Body of pancreas (tissue), 4 donors: Measurements from ENCODE around the gene NTRK2. TPM values are rescaled to one million over a fixed set of nuclear protein-coding genes. Genes with fewer than 3 reads are reported as not detected.

Experiments used
- ATAC-seq: fragments of 150-250 bp; one replicate; pipeline ENCODE4 v1.9.1; 2016
- DNase-seq, 4 donors: peaks; one replicate each; pipeline ENCODE4 v3.0.0-alpha.2; 2019
- H3K27ac ChIP-seq, 4 donors: fragments of 200-600 bp; sonication (generic); 1 replicate in 3 of 4; 2 replicates in 1 of 4; pipeline versions ENCODE4 v1.5.1 to v1.6.1; 2016 to 2019; ENCODE audit warnings: mild to moderate bottlenecking in 1 of 4, mixed read lengths in 1 of 4, moderate library complexity in 1 of 4
- H3K27me3 ChIP-seq, 2 donors: fragments of 200-600 bp; sonication (generic); one replicate each; pipeline ENCODE4 v1.6.0; 2016; ENCODE audit warnings: mild to moderate bottlenecking in 1 of 2
- H3K36me3 ChIP-seq, 2 donors: fragments of 200-600 bp; sonication (generic); replicated peaks in 1 of 2; 2 replicates each; pipeline ENCODE4 v1.5.1; 2016; ENCODE audit warnings: low read depth in 2 of 2; ENCODE audit not compliant: insufficient read depth in 1 of 2
- H3K4me1 ChIP-seq: fragments of 200-600 bp; sonication (generic); one replicate; pipeline ENCODE4 v1.6.0; 2016
- H3K4me3 ChIP-seq, 2 donors: fragments of 200-600 bp; sonication (generic); 1 replicate in 1 of 2; 2 replicates in 1 of 2; pipeline ENCODE4 v1.5.1; 2016 to 2019
- H3K9me3 ChIP-seq, 3 donors: fragments of 200-600 bp; sonication (generic); 1 replicate in 2 of 3; 2 replicates in 1 of 3; pipeline ENCODE4 v1.5.1; 2016
- POLR2A ChIP-seq, 3 donors: fragments of 450-650 bp; IDR thresholded peaks; one replicate each; pipeline ENCODE4 v1.6.1; 2016; ENCODE audit warnings: antibody characterized with exemption in 3 of 3, mild to moderate bottlenecking in 2 of 3
- WGBS, 2 donors: methylation state at CpG; one replicate each; pipeline ENCODE4 v1.1.5; 2017; 5-methylcytosine and 5-hydroxymethylcytosine counted together
- intact Hi-C: fragments of 100-400 bp; cut with DNase I; formaldehyde crosslinking; loops from one replicate; pipeline ENCODE4 v1.15.1; 2023
- total RNA-seq, 2 donors: library from RNA; depleted of rRNA; stranded (reverse); fragments of >200 nt; gene quantifications; one replicate each; pipeline ENCODE4 v1.1.0, GENCODE V29; 2016
- TF ChIP-seq, protein P1 (sequence below), 7 experiments: fragments of 450-650 bp in 4 of 7; fragments of 200-600 bp in 3 of 7; sonication (generic) in 3 of 7; IDR thresholded peaks; one replicate each; pipeline ENCODE4 v1.5.1; 2016 to 2019; ENCODE audit warnings: antibody characterized with exemption in 7 of 7

Gene NTRK2
- total RNA-seq, 2 donors from 2014 or later = 20.5 to 37.9 TPM

DNA sequence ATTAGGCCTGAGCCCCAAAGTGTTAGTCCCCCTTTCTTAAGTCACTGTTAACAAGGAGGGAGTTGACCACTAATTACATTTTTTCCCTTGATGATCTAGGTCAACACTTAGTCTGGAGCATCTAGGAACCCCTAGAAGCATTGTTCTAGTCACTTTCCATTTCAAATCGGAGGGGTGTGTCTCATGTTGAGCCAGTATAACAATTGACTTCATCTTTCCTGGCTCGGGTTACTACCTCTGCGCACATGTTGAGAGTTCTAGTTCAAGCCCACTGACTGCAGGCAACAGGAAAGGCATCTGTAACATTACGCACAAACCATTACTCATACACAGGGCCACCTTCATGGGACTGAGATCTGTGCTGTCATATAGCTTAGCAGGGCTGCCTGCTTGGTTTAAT, 164.9 kb downstream of the NTRK2 start:
- H3K4me3 ChIP-seq = no peak overlapping the region
- H3K36me3 ChIP-seq = no peaks in the 10 kb centered on the region
- intact Hi-C loops = no loop called here
- WGBS, 2 donors = 67 to 79% methylated on average over 4 of the region's 4 CpGs
- no peak for DNase-seq
- no peaks in the 10 kb centered on the region for H3K27me3 ChIP-seq
- no peak for ATAC-seq
- H3K4me1 ChIP-seq = no peaks in the 10 kb centered on the region
- no peak for TF ChIP-seq POLR2A (IDR thresholded peaks at IDR 0.05)
- TF ChIP-seq, protein P1, sequence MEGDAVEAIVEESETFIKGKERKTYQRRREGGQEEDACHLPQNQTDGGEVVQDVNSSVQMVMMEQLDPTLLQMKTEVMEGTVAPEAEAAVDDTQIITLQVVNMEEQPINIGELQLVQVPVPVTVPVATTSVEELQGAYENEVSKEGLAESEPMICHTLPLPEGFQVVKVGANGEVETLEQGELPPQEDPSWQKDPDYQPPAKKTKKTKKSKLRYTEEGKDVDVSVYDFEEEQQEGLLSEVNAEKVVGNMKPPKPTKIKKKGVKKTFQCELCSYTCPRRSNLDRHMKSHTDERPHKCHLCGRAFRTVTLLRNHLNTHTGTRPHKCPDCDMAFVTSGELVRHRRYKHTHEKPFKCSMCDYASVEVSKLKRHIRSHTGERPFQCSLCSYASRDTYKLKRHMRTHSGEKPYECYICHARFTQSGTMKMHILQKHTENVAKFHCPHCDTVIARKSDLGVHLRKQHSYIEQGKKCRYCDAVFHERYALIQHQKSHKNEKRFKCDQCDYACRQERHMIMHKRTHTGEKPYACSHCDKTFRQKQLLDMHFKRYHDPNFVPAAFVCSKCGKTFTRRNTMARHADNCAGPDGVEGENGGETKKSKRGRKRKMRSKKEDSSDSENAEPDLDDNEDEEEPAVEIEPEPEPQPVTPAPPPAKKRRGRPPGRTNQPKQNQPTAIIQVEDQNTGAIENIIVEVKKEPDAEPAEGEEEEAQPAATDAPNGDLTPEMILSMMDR (IDR thresholded peaks at IDR 0.05) = no peak
- H3K27ac ChIP-seq = no peak overlapping the region
- no peaks in the 10 kb centered on the region for H3K9me3 ChIP-seq

DNA sequence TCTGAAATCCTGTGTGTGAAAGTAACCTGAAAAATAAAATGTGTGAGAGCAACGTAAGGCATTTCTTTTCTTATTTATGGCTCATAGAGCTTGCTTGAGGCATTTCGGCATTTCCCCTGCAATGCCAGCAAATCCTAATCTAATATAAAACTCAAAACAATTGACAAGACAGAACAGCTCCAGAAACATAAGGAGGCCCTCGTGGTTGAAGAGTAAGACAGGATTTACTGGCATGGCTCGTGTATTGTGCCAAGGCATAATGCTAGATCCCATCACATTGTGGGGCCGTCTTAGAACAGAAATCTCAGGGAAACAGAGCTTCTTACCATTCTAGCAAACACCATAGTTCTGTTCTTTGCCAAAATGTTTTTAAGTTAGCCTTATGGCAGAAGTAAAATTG, 166.2 kb downstream of the NTRK2 start:
- WGBS, 2 donors = 53 to 60% methylated on average over 5 of the region's 5 CpGs
- DNase-seq (no peak), ATAC-seq (no peak)
- intact Hi-C loops = no loop called here
- Histone ChIP-seq H3K36me3 (no peaks in the 10 kb centered on the region), H3K4me1 (no peaks in the 10 kb centered on the region), H3K27me3 (no peaks in the 10 kb centered on the region), H3K9me3 (no peaks in the 10 kb centered on the region), H3K27ac (no peak overlapping the region), H3K4me3 (no peak overlapping the region)
- TF ChIP-seq, protein P1 (IDR thresholded peaks at IDR 0.05) = no peak
- TF ChIP-seq POLR2A (IDR thresholded peaks at IDR 0.05) = no peak

DNA sequence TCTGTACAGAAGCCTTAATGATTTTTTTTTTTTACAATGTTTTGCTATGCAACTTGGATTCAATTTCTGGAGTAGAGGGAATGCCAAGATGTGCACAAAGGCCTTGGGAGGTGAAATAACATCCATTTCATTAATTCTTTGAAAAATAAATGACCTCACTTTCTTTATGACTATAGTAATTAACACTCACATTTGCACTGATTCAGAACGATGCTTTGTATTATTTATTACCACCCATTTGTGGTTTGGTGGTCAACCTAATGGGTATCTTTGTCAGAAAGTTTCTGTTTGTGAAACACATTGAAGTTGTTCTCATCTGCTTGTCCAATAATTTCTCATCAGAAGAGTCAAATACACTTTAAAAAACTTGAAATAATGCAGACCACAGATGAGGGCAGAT, 169.3 kb downstream of the NTRK2 start:
- H3K4me1 ChIP-seq = no peaks in the 10 kb centered on the region
- DNase-seq (no peak), ATAC-seq (no peak)
- H3K27ac ChIP-seq = no peak overlapping the region
- no peak for TF ChIP-seq POLR2A (IDR thresholded peaks at IDR 0.05)
- TF ChIP-seq, protein P1 (IDR thresholded peaks at IDR 0.05) = no peak
- H3K36me3 ChIP-seq = no peaks in the 10 kb centered on the region
- intact Hi-C loops = no loop called here
- 41 to 53% methylated on average over 1 of the region's 1 CpG for WGBS, 2 donors
- H3K4me3 ChIP-seq = no peak overlapping the region
- no peaks in the 10 kb centered on the region for H3K9me3 ChIP-seq
- H3K27me3 ChIP-seq = no peaks in the 10 kb centered on the region

DNA sequence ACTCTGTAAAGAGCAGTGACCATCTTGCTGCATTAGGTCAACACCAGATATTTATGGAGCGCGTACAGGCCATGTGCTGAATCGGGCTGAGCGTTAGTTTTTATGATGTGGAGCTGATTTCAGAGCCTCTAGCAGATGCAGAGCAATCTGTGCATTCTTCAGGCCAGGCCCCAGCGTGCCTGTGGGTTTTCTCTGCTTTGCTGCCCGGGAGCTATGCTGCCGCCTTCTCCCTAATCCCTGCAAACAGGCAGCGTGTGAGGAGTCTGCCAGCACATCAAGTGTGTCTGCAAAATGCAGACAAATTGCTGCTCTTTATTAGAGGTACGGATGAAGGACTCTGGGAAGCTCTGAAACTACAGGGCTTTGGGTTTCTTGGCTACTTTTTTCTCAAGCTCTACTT, 170.0 kb downstream of the NTRK2 start:
- H3K27me3 ChIP-seq = no peaks in the 10 kb centered on the region
- no peaks in the 10 kb centered on the region for H3K36me3 ChIP-seq
- no peak for ATAC-seq
- 69% methylated on average over 9 of the region's 9 CpGs for WGBS, 2 donors
- H3K9me3 ChIP-seq = no peaks in the 10 kb centered on the region
- no peak overlapping the region for H3K27ac ChIP-seq
- intact Hi-C loops = no loop called here
- H3K4me1 ChIP-seq = no peaks in the 10 kb centered on the region
- TF ChIP-seq, protein P1 (IDR thresholded peaks at IDR 0.05) = no peak
- no peak for TF ChIP-seq POLR2A (IDR thresholded peaks at IDR 0.05)
- DNase-seq = no peak
- H3K4me3 ChIP-seq = no peak overlapping the region

DNA sequence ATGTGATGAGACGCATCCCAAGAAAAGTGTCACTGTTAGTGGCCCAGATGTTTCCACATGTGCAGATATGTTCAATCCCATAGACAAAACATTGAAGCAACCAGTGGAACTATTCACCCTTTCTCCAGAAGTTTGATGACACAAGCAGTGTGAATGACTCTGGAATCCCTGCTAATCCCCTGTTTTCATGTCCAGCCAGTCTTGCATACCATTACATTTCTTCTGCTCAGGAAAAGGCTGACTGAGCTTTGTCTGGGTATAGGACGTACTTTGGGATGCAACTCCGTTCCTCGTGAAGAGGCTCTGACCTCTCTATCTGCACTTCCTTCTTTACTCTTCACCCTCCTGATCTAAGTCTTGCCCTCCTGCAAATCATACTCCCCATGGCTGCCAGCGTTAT, 172.4 kb downstream of the NTRK2 start:
- DNase-seq = no peak
- WGBS, 2 donors = 74 to 80% methylated on average over 5 of the region's 5 CpGs
- ATAC-seq = no peak
- TF ChIP-seq POLR2A (IDR thresholded peaks at IDR 0.05) = no peak
- TF ChIP-seq, protein P1 (IDR thresholded peaks at IDR 0.05) = no peak
- Histone ChIP-seq H3K4me1 (peaks cover 4% of the 10 kb centered on the region), H3K27ac (no peak overlapping the region), H3K27me3 (no peaks in the 10 kb centered on the region), H3K9me3 (no peaks in the 10 kb centered on the region), H3K4me3 (no peak overlapping the region), H3K36me3 (no peaks in the 10 kb centered on the region)
- intact Hi-C loops = no loop called here
